HEK293T (cell line): ENCODE results near the gene CCDC187.

ENCODE experiments used
- ARNT ChIP-seq: fragments of 450-650 bp; IDR thresholded peaks from 2 replicates; pipeline ENCODE4 v1.6.1; 2017; ENCODE audit warnings: mild to moderate bottlenecking
- BHLHE40 ChIP-seq: fragments of 450-650 bp; IDR thresholded peaks from 2 replicates; pipeline ENCODE4 v1.6.1; 2016; ENCODE audit warnings: mild to moderate bottlenecking, moderate library complexity, borderline replicate concordance
- ELF4 ChIP-seq: fragments of 450-650 bp; IDR thresholded peaks from 2 replicates; pipeline ENCODE4 v1.6.1; 2017; ENCODE audit warnings: antibody characterized with exemption
- HDGF ChIP-seq: fragments of 450-650 bp; IDR thresholded peaks from 2 replicates; pipeline ENCODE4 v1.6.1; 2017; ENCODE audit warnings: antibody characterized with exemption, borderline replicate concordance
- L3MBTL2 ChIP-seq: fragments of 450-650 bp; conservative IDR thresholded peaks from 2 replicates; pipeline ENCODE4 v1.6.1; 2016; ENCODE audit warnings: mild to moderate bottlenecking
- SP1 ChIP-seq: fragments of 450-650 bp; IDR thresholded peaks from 2 replicates; pipeline ENCODE4 v1.6.1; 2017
- SUZ12 ChIP-seq: fragments of 450-650 bp; IDR thresholded peaks from 2 replicates; pipeline ENCODE4 v1.6.1; 2016; ENCODE audit warnings: mild to moderate bottlenecking

- TF ChIP-seq SP1 (no peak), SUZ12 (no peak), ARNT (peak; percentile 30; the same call in 1 of the 2 replicates), BHLHE40 (no peak), HDGF (no peak), L3MBTL2 (no peak; the same call in 1 of the 2 replicates), ELF4 (no peak)
Measured at GRCh38 chr9:136245219-136246150, 58.4 kb downstream of the CCDC187 start, which contains the start of gene QSOX2.
